Stomach (tissue), 9 donors: ENCODE results near the gene KRTAP5-3. TPM values are rescaled to one million over a fixed set of nuclear protein-coding genes. Genes with fewer than 3 reads are reported as not detected.

Experiments
- DNase-seq, 2 donors: peaks; one replicate each; pipeline versions ENCODE4 v3.0.0 to v3.0.0-alpha.2; 2013 to 2019
- H3K27ac ChIP-seq, 5 donors: fragments of 200-600 bp in 4 of 5; sonication (generic) in 4 of 5; one replicate each; pipeline ENCODE4 v1.5.1; 2013 to 2019; ENCODE audit warnings: mild to moderate bottlenecking in 1 of 5, moderate library complexity in 1 of 5
- H3K27me3 ChIP-seq, 3 donors: fragments of 200-600 bp; sonication (generic); one replicate each; pipeline ENCODE4 v1.5.1; 2017 to 2019; ENCODE audit warnings: mixed run types in 1 of 3
- H3K36me3 ChIP-seq, 4 donors: fragments of 200-600 bp; sonication (generic); 1 replicate in 3 of 4; 2 replicates in 1 of 4; pipeline ENCODE4 v1.5.1; 2016 to 2019
- H3K4me1 ChIP-seq, 4 donors: fragments of 200-600 bp; sonication (generic); one replicate each; pipeline ENCODE4 v1.5.1; 2016 to 2019
- H3K4me3 ChIP-seq, 4 donors: fragments of 200-600 bp; sonication (generic) in 3 of 4; one replicate each; pipeline ENCODE4 v1.5.1; 2016 to 2019; ENCODE audit warnings: mild to moderate bottlenecking in 1 of 4
- H3K9me3 ChIP-seq, 4 donors: fragments of 200-600 bp; sonication (generic); one replicate each; pipeline ENCODE4 v1.5.1; 2016 to 2019
- CTCF ChIP-seq, 7 experiments: fragments of 450-650 bp in 4 of 7; fragments of 200-600 bp in 3 of 7; sonication (generic) in 3 of 7; IDR thresholded peaks; one replicate each; pipeline ENCODE4 v1.5.1; 2016 to 2019; ENCODE audit warnings: antibody characterized with exemption in 7 of 7, control low read depth in 2 of 7, mild to moderate bottlenecking in 1 of 7
- EP300 ChIP-seq: sonication (generic); formaldehyde crosslinking; IDR thresholded peaks from one replicate; pipeline ENCODE4 v1.6.1; 2017; ENCODE audit warnings: antibody characterized with exemption
- POLR2A ChIP-seq, 4 donors: fragments of 450-650 bp; IDR thresholded peaks; one replicate each; pipeline ENCODE4 v1.6.1; 2016; ENCODE audit warnings: antibody characterized with exemption in 4 of 4, control low read depth in 2 of 4, mild to moderate bottlenecking in 1 of 4, moderate library complexity in 1 of 4
- POLR2AphosphoS5 ChIP-seq, 3 donors: sonication (generic); formaldehyde crosslinking; IDR thresholded peaks; one replicate each; pipeline ENCODE4 v1.6.1; 2016; ENCODE audit warnings: antibody characterized with exemption in 3 of 3
- WGBS, 5 donors: extraction: QIAGEN DNeasy Blood & Tissue Kit in 3 of 5; methylation state at CpG; one replicate each; pipeline versions ENCODE4 v1.1.5 to v1.1.7; 2013 to 2018; 5-methylcytosine and 5-hydroxymethylcytosine counted together
- intact Hi-C: fragments of 100-400 bp; cut with DNase I; formaldehyde crosslinking; loops from one replicate; pipeline ENCODE4 v1.15.1; 2023; ENCODE audit warnings: low total_unique reads
- polyA plus RNA-seq, 3 donors: library from polyadenylated mRNA; stranded (reverse); fragments of 200-250 nt; gene quantifications; one replicate each; pipeline ENCODE4 v1.2.3, GENCODE V29; 2013
- total RNA-seq, 5 donors: library from RNA; depleted of rRNA; stranded (reverse); fragments of >200 nt; gene quantifications; one replicate each; pipeline versions ENCODE4 v1.1.0 to v1.2.3, GENCODE V29; 2014 to 2016
- donor health status: healthy with polysubstance abuse.
- donor health status: Bipolar disorder and iron deficiency.
- donor health status: healthy.

KRTAP5-3 gene
- total and polyA plus RNA-seq, 8 donors = not detected

GRCh38 chr11:1625541-1625940 lies 17.3 kb upstream of the KRTAP5-3 start:
- H3K27me3 ChIP-seq = peaks cover 0 to 71% (median 13%) of the 10 kb centered on the region in 3 donors
- intact Hi-C loops = no loop called here
- 75 to 87% (median 81%) methylated on average over 11 to 13 of the region's 13 CpGs for WGBS, 5 donors

GRCh38 chr11:1624621-1625020 lies 16.4 kb upstream of the KRTAP5-3 start:
- H3K4me1 ChIP-seq = peaks cover 0 to 9% (median 3%) of the 10 kb centered on the region in 4 donors
- no peak for DNase-seq
- no peak overlapping the region for H3K27ac ChIP-seq
- no peak overlapping the region for H3K4me3 ChIP-seq
- TF ChIP-seq POLR2AphosphoS5 (IDR thresholded peaks at IDR 0.05) (no peak), EP300 (no peak), POLR2A (IDR thresholded peaks at IDR 0.05) (no peak), CTCF (IDR thresholded peaks at IDR 0.05) (no peak)
- no peaks in the 10 kb centered on the region for H3K36me3 ChIP-seq
- 76 to 86% (median 84%) methylated on average over 16 of the region's 16 CpGs for WGBS, 5 donors
- H3K9me3 ChIP-seq = no peaks in the 10 kb centered on the region
- peaks cover 0 to 64% (median 11%) of the 10 kb centered on the region in 3 donors for H3K27me3 ChIP-seq
- intact Hi-C loops = no loop called here

More at GRCh38 chr11:1625541-1625940, 17.3 kb upstream of the KRTAP5-3 start:
- peaks cover 0 to 9% (median 3%) of the 10 kb centered on the region in 4 donors for H3K4me1 ChIP-seq
- no peak overlapping the region for H3K4me3 ChIP-seq
- H3K9me3 ChIP-seq = no peaks in the 10 kb centered on the region
- no peak overlapping the region for H3K27ac ChIP-seq
- H3K36me3 ChIP-seq = no peaks in the 10 kb centered on the region
- TF ChIP-seq POLR2A (IDR thresholded peaks at IDR 0.05) = no peak
- TF ChIP-seq EP300 = no peak
- TF ChIP-seq POLR2AphosphoS5 (IDR thresholded peaks at IDR 0.05) = no peak
- no peak for TF ChIP-seq CTCF (IDR thresholded peaks at IDR 0.05)
- no peak for DNase-seq

GRCh38 chr11:1623716-1624115 lies 15.5 kb upstream of the KRTAP5-3 start:
- intact Hi-C loops = no loop called here
- H3K27me3 ChIP-seq = peaks cover 0 to 62% (median 4%) of the 10 kb centered on the region in 3 donors
- TF ChIP-seq POLR2AphosphoS5 (IDR thresholded peaks at IDR 0.05) (no peak), CTCF (IDR thresholded peaks at IDR 0.05) (no peak), POLR2A (IDR thresholded peaks at IDR 0.05) (no peak), EP300 (no peak)
- no peaks in the 10 kb centered on the region for H3K9me3 ChIP-seq
- H3K4me1 ChIP-seq = peaks cover 0 to 2% (median under 1%) of the 10 kb centered on the region in 4 donors
- no peak overlapping the region for H3K27ac ChIP-seq
- no peaks in the 10 kb centered on the region for H3K36me3 ChIP-seq
- 70 to 89% (median 80%) methylated on average over 5 to 9 of the region's 9 CpGs for WGBS, 5 donors
- no peak for DNase-seq
- H3K4me3 ChIP-seq = no peak overlapping the region

- no peaks in the 10 kb centered on the region for H3K9me3 ChIP-seq
- TF ChIP-seq POLR2AphosphoS5 (IDR thresholded peaks at IDR 0.05) (no peak), EP300 (no peak), POLR2A (IDR thresholded peaks at IDR 0.05) (no peak), CTCF (IDR thresholded peaks at IDR 0.05) (no peak)
These were observed 13.8 kb upstream of the KRTAP5-3 start, which contains the start of gene KRTAP5-4 for GRCh38 chr11:1622086-1622485. TSS of gene KRTAP5-4 (minus strand) at chr11:1622138. CDS start at chr11:1622093, 45 bp downstream.

More at GRCh38 chr11:1622086-1622485, 13.8 kb upstream of the KRTAP5-3 start, which contains the start of gene KRTAP5-4:
- no peaks in the 10 kb centered on the region for H3K36me3 ChIP-seq
- H3K4me3 ChIP-seq = no peak within 1 kb of the TSS
- no peak for DNase-seq
- 6 to 38% (median 24%) methylated on average over 1 of the region's 1 CpG for WGBS, 5 donors
- H3K4me1 ChIP-seq = no peaks in the 10 kb centered on the region
- intact Hi-C loops = no loop called here
- H3K27me3 ChIP-seq = peaks cover 0 to 62% (median 3%) of the 10 kb centered on the region in 3 donors
- H3K27ac ChIP-seq = no peak within 1 kb of the TSS
